WTC11 (cell line): Measurements from ENCODE around the gene IL1RAPL1. TPM values are rescaled to one million over a fixed set of nuclear protein-coding genes. Genes with fewer than 3 reads are reported as not detected.

ENCODE experiments used
- ATAC-seq: fragments of 200-7000 bp; cut with Tn5 transposase; 2 replicates; pipeline ENCODE4 v1.10.0; 2021; ENCODE audit warnings: mild to moderate bottlenecking, moderate library complexity
- CTCF ChIA-PET: fragments of 300-600 bp; sonication (Branson Sonifier 250); formaldehyde crosslinking; loops from one replicate; lab custom pipeline; 2021; ENCODE audit warnings: antibody characterized with exemption; lab: Charles Lee
- POLR2A ChIA-PET: fragments of 350-600 bp; sonication (Branson Sonifier 250); formaldehyde crosslinking; loops from one replicate; lab custom pipeline; 2021; ENCODE audit warnings: antibody characterized with exemption; lab: Charles Lee
- DNase-seq: peaks from one replicate; pipeline ENCODE4 v3.0.0; 2021; ENCODE audit warnings: low spot score
- H3K27ac Mint-ChIP-seq: 2 replicates; pipeline ENCODE4 v1.8.0; 2021; ENCODE audit warnings: mixed read lengths
- H3K27me3 Mint-ChIP-seq: 2 replicates; pipeline ENCODE4 v1.8.0; 2021; ENCODE audit warnings: low read depth, mild to moderate bottlenecking, moderate library complexity, mixed read lengths
- H3K36me3 Mint-ChIP-seq: 2 replicates; pipeline ENCODE4 v1.8.0; 2021; ENCODE audit warnings: mixed read lengths
- H3K4me1 Mint-ChIP-seq: 2 replicates; pipeline ENCODE4 v1.8.0; 2022; ENCODE audit warnings: mixed read lengths
- H3K4me3 Mint-ChIP-seq: 2 replicates; pipeline ENCODE4 v1.8.0; 2021; ENCODE audit warnings: mild to moderate bottlenecking, moderate library complexity, mixed read lengths
- H3K9me3 Mint-ChIP-seq: 2 replicates; pipeline ENCODE4 v1.8.0; 2021; ENCODE audit warnings: mixed read lengths
- CREM ChIP-seq: sonication (generic); formaldehyde crosslinking; IDR thresholded peaks from 2 replicates; pipeline ENCODE4 v1.8.1; 2022; ENCODE audit warnings: mild to moderate bottlenecking, missing genetic modification reagents, moderate library complexity
- CTCF ChIP-seq: fragments of 200-600 bp; IDR thresholded peaks from 2 replicates; pipeline ENCODE4 v1.8.0; 2022; ENCODE audit warnings: antibody characterized with exemption
- ELF4 ChIP-seq: sonication (generic); formaldehyde crosslinking; IDR thresholded peaks from 2 replicates; pipeline ENCODE4 v1.8.1; 2022; ENCODE audit warnings: low read depth, mild to moderate bottlenecking, moderate library complexity, missing genetic modification reagents
- ESRRA ChIP-seq: sonication (generic); formaldehyde crosslinking; IDR thresholded peaks from 2 replicates; pipeline ENCODE4 v1.8.1; 2022; ENCODE audit warnings: mild to moderate bottlenecking, missing genetic modification reagents, borderline replicate concordance
- ETV6 ChIP-seq: sonication (generic); formaldehyde crosslinking; IDR thresholded peaks from 2 replicates; pipeline ENCODE4 v1.8.1; 2022; ENCODE audit warnings: mild to moderate bottlenecking, missing genetic modification reagents
- FOXJ3 ChIP-seq: sonication (generic); formaldehyde crosslinking; IDR thresholded peaks from 2 replicates; pipeline ENCODE4 v1.9.0; 2021; ENCODE audit warnings: missing genetic modification reagents, mild to moderate bottlenecking, borderline replicate concordance
- FOXK1 ChIP-seq: sonication (generic); formaldehyde crosslinking; IDR thresholded peaks from 2 replicates; pipeline ENCODE4 v1.8.0; 2022; ENCODE audit warnings: mild to moderate bottlenecking, moderate library complexity, missing genetic modification reagents
- GRHL2 ChIP-seq: fragments of 250-450 bp; sonication (Bioruptor Pico); IDR thresholded peaks from 2 replicates; pipeline ENCODE4 v1.8.0; 2022; ENCODE audit warnings: mild to moderate bottlenecking, moderate library complexity; ENCODE audit not compliant: insufficient replicate concordance, severe bottlenecking
- HMGA2 ChIP-seq: fragments of 250-450 bp; sonication (Bioruptor Pico); IDR thresholded peaks from 2 replicates; pipeline ENCODE4 v1.4.0; 2021; ENCODE audit warnings: mild to moderate bottlenecking, moderate library complexity
- HMGXB4 ChIP-seq: sonication (generic); formaldehyde crosslinking; IDR thresholded peaks from 2 replicates; pipeline ENCODE4 v1.8.1; 2023; ENCODE audit warnings: mild to moderate bottlenecking, moderate library complexity, missing genetic modification reagents
- JUN ChIP-seq: sonication (generic); formaldehyde crosslinking; IDR thresholded peaks from 2 replicates; pipeline ENCODE4 v1.8.0; 2023; ENCODE audit warnings: mild to moderate bottlenecking, missing genetic modification reagents
- KAT7 ChIP-seq: sonication (generic); formaldehyde crosslinking; IDR thresholded peaks from 2 replicates; pipeline ENCODE4 v1.8.1; 2023; ENCODE audit warnings: missing genetic modification reagents, mild to moderate bottlenecking, borderline replicate concordance
- MLX ChIP-seq: sonication (generic); formaldehyde crosslinking; IDR thresholded peaks from 2 replicates; pipeline ENCODE4 v1.8.1; 2023; ENCODE audit warnings: mild to moderate bottlenecking, missing genetic modification reagents, moderate library complexity
- RELA ChIP-seq: sonication (generic); formaldehyde crosslinking; IDR thresholded peaks from 2 replicates; pipeline ENCODE4 v1.8.1; 2022; ENCODE audit warnings: missing genetic modification reagents, mild to moderate bottlenecking, borderline replicate concordance
- RORB ChIP-seq: fragments of 250-450 bp; sonication (Bioruptor Pico); IDR thresholded peaks from 2 replicates; pipeline ENCODE4 v1.9.0; 2021; ENCODE audit warnings: mild to moderate bottlenecking
- SMAD4 ChIP-seq: sonication (generic); formaldehyde crosslinking; IDR thresholded peaks from 2 replicates; pipeline ENCODE4 v1.8.0; 2022; ENCODE audit warnings: mild to moderate bottlenecking, missing genetic modification reagents
- SOX15 ChIP-seq: fragments of 250-450 bp; sonication (Bioruptor Pico); IDR thresholded peaks from 2 replicates; pipeline ENCODE4 v1.9.0; 2021; ENCODE audit warnings: mild to moderate bottlenecking
- TEAD4 ChIP-seq: sonication (generic); formaldehyde crosslinking; IDR thresholded peaks from 2 replicates; pipeline ENCODE4 v1.8.0; 2022; ENCODE audit warnings: mild to moderate bottlenecking, missing genetic modification reagents
- ZNF263 ChIP-seq: sonication (generic); formaldehyde crosslinking; IDR thresholded peaks from 2 replicates; pipeline ENCODE4 v1.8.1; 2022; ENCODE audit warnings: low read depth, mild to moderate bottlenecking, moderate library complexity, missing genetic modification reagents
- total RNA-seq: library from RNA; stranded (reverse); gene quantifications from 3 replicates; pipeline ENCODE4 v1.2.3, GENCODE V29; 2021

IL1RAPL1 gene
- total RNA-seq, 1 experiment from 2014 or later = 0.13 TPM

GRCh38 chrX:28946846-28947245 is 359.6 kb downstream of the IL1RAPL1 start:
- ChIA-PET CTCF (no interaction called here), POLR2A (no interaction called here)
- Mint-ChIP-seq H3K4me3 (no peak overlapping the region), H3K36me3 (no peaks in the 10 kb centered on the region), H3K4me1 (no peaks in the 10 kb centered on the region), H3K27ac (no peak overlapping the region), H3K27me3 (no peaks in the 10 kb centered on the region), H3K9me3 (0 out of 2 replicates have a peak, but pooled peaks cover 3% of the 10 kb centered on the region)
- ATAC-seq = no peak
- no peak for DNase-seq
- TF ChIP-seq ZNF263 (CRISPR knock-in tag) = no peak
- TF ChIP-seq FOXK1 (CRISPR knock-in tag) = no peak
- TF ChIP-seq ETV6 (CRISPR knock-in tag) = no peak
- TF ChIP-seq SOX15 (CRISPR knock-in tag) = no peak
- no peak for TF ChIP-seq FOXJ3 (CRISPR knock-in tag)
- TF ChIP-seq TEAD4 = no peak
- no peak for TF ChIP-seq HMGA2 (CRISPR knock-in tag)
- no peak for TF ChIP-seq JUN
- TF ChIP-seq HMGXB4 (CRISPR knock-in tag) = no peak

- no peak overlapping the region for H3K4me3 Mint-ChIP-seq
- no peaks in the 10 kb centered on the region for H3K4me1 Mint-ChIP-seq
- CTCF ChIA-PET = no interaction called here
- no peaks in the 10 kb centered on the region for H3K36me3 Mint-ChIP-seq
- no peaks in the 10 kb centered on the region for H3K9me3 Mint-ChIP-seq
- DNase-seq = no peak
- no peak for TF ChIP-seq SMAD4 (CRISPR knock-in tag)
- no peak for TF ChIP-seq CREM (CRISPR knock-in tag)
- no peak for TF ChIP-seq ELF4 (CRISPR knock-in tag)
- TF ChIP-seq RELA (CRISPR knock-in tag) = no peak
- no peak for TF ChIP-seq MLX (CRISPR knock-in tag)
- TF ChIP-seq KAT7 (CRISPR knock-in tag) = no peak
- no peak for TF ChIP-seq CTCF
- TF ChIP-seq ESRRA (CRISPR knock-in tag) = no peak
- TF ChIP-seq RORB (CRISPR knock-in tag) = no peak
- TF ChIP-seq, all 79 proteins: peak for 0
- Mint-ChIP-seq H3K27ac (no peak overlapping the region), H3K27me3 (no peaks in the 10 kb centered on the region)
- POLR2A ChIA-PET = no interaction called here
- no peak for ATAC-seq
Measured at GRCh38 chrX:28960063-28960462, 372.8 kb downstream of the IL1RAPL1 start.

GRCh38 chrX:28966331-28966730 is 379.1 kb downstream of the IL1RAPL1 start:
- ATAC-seq (no peak), DNase-seq (no peak)
- ChIA-PET POLR2A (no interaction called here), CTCF (no interaction called here)
- TF ChIP-seq CREM (CRISPR knock-in tag) (no peak), GRHL2 (CRISPR knock-in tag) (no peak), FOXK1 (CRISPR knock-in tag) (no peak)
- Mint-ChIP-seq H3K9me3 (0 out of 2 replicates have a peak, but pooled peaks cover under 1% of the 10 kb centered on the region), H3K4me1 (peaks cover 12% of the 10 kb centered on the region), H3K27me3 (no peaks in the 10 kb centered on the region), H3K36me3 (no peaks in the 10 kb centered on the region), H3K27ac (no peak overlapping the region), H3K4me3 (no peak overlapping the region)
